HG03025 (cell line): ENCODE data around the gene TFEB.

Experiments
- ATAC-seq: cut with Tn5 transposase; IDR thresholded peaks from one replicate; pipeline ENCODE4 v1.9.1; 2021; ENCODE audit warnings: mild to moderate bottlenecking, moderate library complexity; ENCODE audit not compliant: unreplicated experiment, low FRiP score

TFEB gene

GRCh38 chr6:41693281-41694240 is 41.8 kb downstream of the TFEB start:
- no peak for ATAC-seq

GRCh38 chr6:41692730-41693129 is 42.7 kb downstream of the TFEB start:
- no peak for ATAC-seq

GRCh38 chr6:41692080-41692675 is 43.2 kb downstream of the TFEB start:
- no peak for ATAC-seq

- ATAC-seq = no peak
These were observed 43.9 kb downstream of the TFEB start for GRCh38 chr6:41691426-41692079.

- no peak for ATAC-seq
These were observed 44.7 kb downstream of the TFEB start for GRCh38 chr6:41690541-41691330.

- ATAC-seq = no peak
These were observed 46.0 kb downstream of the TFEB start for GRCh38 chr6:41689171-41690008.

GRCh38 chr6:41688256-41688965 is 47.0 kb downstream of the TFEB start:
- no peak for ATAC-seq

GRCh38 chr6:41687501-41688175 is 47.8 kb downstream of the TFEB start:
- no peak for ATAC-seq

- no peak for ATAC-seq
These were observed 49.6 kb downstream of the TFEB start for GRCh38 chr6:41685641-41686380.

GRCh38 chr6:41684311-41685180 is 50.9 kb downstream of the TFEB start:
- no peak for ATAC-seq

- no peak for ATAC-seq
These were observed 51.7 kb downstream of the TFEB start for GRCh38 chr6:41683523-41684310.

- no peak for ATAC-seq
These were observed 52.2 kb downstream of the TFEB start for GRCh38 chr6:41683273-41683522.

GRCh38 chr6:41682497-41683272 is 52.7 kb downstream of the TFEB start:
- no peak for ATAC-seq

GRCh38 chr6:41682056-41682477 is 53.3 kb downstream of the TFEB start:
- ATAC-seq = no peak

GRCh38 chr6:41680182-41680965 is 55.0 kb downstream of the TFEB start:
- no peak for ATAC-seq
